Liver (tissue), 9 donors: ENCODE measurements around the gene ALKBH1. TPM values are rescaled to one million over a fixed set of nuclear protein-coding genes. Genes with fewer than 3 reads are reported as not detected.

Experiments
- DNase-seq: peaks from one replicate; pipeline ENCODE4 v3.0.0-alpha.2; 2017; ENCODE audit warnings: low spot score
- H3K27ac ChIP-seq, 2 donors: one replicate each; pipeline ENCODE4 v1.7.0; 2013; ENCODE audit warnings: inconsistent platforms in 2 of 2, low read length in 2 of 2, control low read depth in 1 of 2, low read depth in 1 of 2, mild to moderate bottlenecking in 1 of 2
- H3K27me3 ChIP-seq, 4 donors: one replicate each; pipeline versions ENCODE4 v1.6.1 to v1.7.0; 2013; ENCODE audit warnings: low read length in 3 of 4, inconsistent platforms in 1 of 4, mild to moderate bottlenecking in 1 of 4, moderate library complexity in 1 of 4; ENCODE audit not compliant: control insufficient read depth in 4 of 4, insufficient read depth in 4 of 4
- H3K36me3 ChIP-seq, 4 donors: one replicate each; pipeline versions ENCODE4 v1.6.1 to v1.7.0; 2013; ENCODE audit warnings: low read length in 3 of 4, mild to moderate bottlenecking in 3 of 4, low read depth in 1 of 4, moderate library complexity in 1 of 4; ENCODE audit not compliant: control insufficient read depth in 4 of 4, insufficient read depth in 3 of 4
- H3K4me1 ChIP-seq, 4 donors: one replicate each; pipeline versions ENCODE4 v1.6.1 to v1.7.0; 2013; ENCODE audit warnings: low read length in 3 of 4, mild to moderate bottlenecking in 3 of 4, moderate library complexity in 1 of 4; ENCODE audit not compliant: control insufficient read depth in 4 of 4, insufficient read depth in 4 of 4
- H3K4me3 ChIP-seq, 3 donors: one replicate each; pipeline versions ENCODE4 v1.6.1 to v1.7.0; 2013; ENCODE audit warnings: low read length in 3 of 3, control low read depth in 1 of 3, low read depth in 1 of 3, mild to moderate bottlenecking in 1 of 3
- H3K9ac ChIP-seq, 2 donors: one replicate each; pipeline ENCODE4 v1.7.0; 2013; ENCODE audit warnings: low read length in 2 of 2, mild to moderate bottlenecking in 2 of 2, moderate library complexity in 2 of 2, control low read depth in 1 of 2, low read depth in 1 of 2
- H3K9me3 ChIP-seq, 4 donors: one replicate each; pipeline versions ENCODE4 v1.6.1 to v1.7.0; 2013; ENCODE audit warnings: low read length in 3 of 4; ENCODE audit not compliant: control insufficient read depth in 4 of 4
- ATF3 ChIP-seq: IDR thresholded peaks from 2 replicates; pipeline ENCODE4 v1.6.1; 2016; ENCODE audit warnings: antibody characterized with exemption
- CTCF ChIP-seq: fragments of 150-350 bp; IDR thresholded peaks from 2 replicates; pipeline ENCODE4 v1.5.1; 2017; ENCODE audit warnings: improper control_type of control experiment, low read depth, low read length; ENCODE audit not compliant: missing input control
- EGR1 ChIP-seq, 2 donors: IDR thresholded peaks; 2 replicates each; pipeline ENCODE4 v1.6.1; 2016 to 2018; ENCODE audit warnings: antibody characterized with exemption in 2 of 2, low read depth in 2 of 2
- FOXA1 ChIP-seq: IDR thresholded peaks from 2 replicates; pipeline ENCODE4 v1.6.1; 2016; ENCODE audit warnings: antibody characterized with exemption
- FOXA2 ChIP-seq: IDR thresholded peaks from 2 replicates; pipeline ENCODE4 v1.6.1; 2016; ENCODE audit warnings: antibody characterized with exemption
- GABPA ChIP-seq, 2 donors: IDR thresholded peaks in 1 of 2; conservative IDR thresholded peaks in 1 of 2; 2 replicates each; pipeline ENCODE4 v1.6.1; 2016; ENCODE audit warnings: antibody characterized with exemption in 2 of 2, mild to moderate bottlenecking in 1 of 2, moderate library complexity in 1 of 2
- HNF4A ChIP-seq, 2 donors: conservative IDR thresholded peaks; 2 replicates each; pipeline ENCODE4 v1.6.1; 2016; ENCODE audit warnings: antibody characterized with exemption in 2 of 2, mild to moderate bottlenecking in 2 of 2
- HNF4G ChIP-seq: IDR thresholded peaks from 2 replicates; pipeline ENCODE4 v1.6.1; 2016; ENCODE audit warnings: antibody characterized with exemption
- JUND ChIP-seq, 2 donors: IDR thresholded peaks; 2 replicates each; pipeline ENCODE4 v1.6.1; 2016; ENCODE audit warnings: antibody characterized with exemption in 2 of 2
- MAX ChIP-seq: IDR thresholded peaks from 2 replicates; pipeline ENCODE4 v1.6.1; 2016; ENCODE audit warnings: antibody characterized with exemption
- NR2F2 ChIP-seq: IDR thresholded peaks from 2 replicates; pipeline ENCODE4 v1.6.1; 2016; ENCODE audit warnings: antibody characterized with exemption
- RAD21 ChIP-seq, 2 donors: IDR thresholded peaks; 2 replicates each; pipeline ENCODE4 v1.6.1; 2016; ENCODE audit warnings: antibody characterized with exemption in 2 of 2, mild to moderate bottlenecking in 2 of 2
- REST ChIP-seq: IDR thresholded peaks from 2 replicates; pipeline ENCODE4 v1.6.1; 2016; ENCODE audit warnings: antibody characterized with exemption, mild to moderate bottlenecking
- RXRA ChIP-seq, 2 donors: IDR thresholded peaks; 2 replicates each; pipeline ENCODE4 v1.6.1; 2017 to 2018; ENCODE audit warnings: antibody characterized with exemption in 2 of 2, mild to moderate bottlenecking in 1 of 2
- SP1 ChIP-seq: IDR thresholded peaks from 2 replicates; pipeline ENCODE4 v1.6.1; 2018; ENCODE audit warnings: antibody characterized with exemption, mild to moderate bottlenecking
- TAF1 ChIP-seq: conservative IDR thresholded peaks from 2 replicates; pipeline ENCODE4 v1.6.1; 2016; ENCODE audit warnings: antibody characterized with exemption, mild to moderate bottlenecking
- YY1 ChIP-seq: IDR thresholded peaks from 2 replicates; pipeline ENCODE4 v1.6.1; 2016; ENCODE audit warnings: antibody characterized with exemption, mild to moderate bottlenecking
- ZBTB33 ChIP-seq: IDR thresholded peaks from 2 replicates; pipeline ENCODE4 v1.6.1; 2016; ENCODE audit warnings: antibody characterized with exemption
- WGBS: extraction: QIAGEN DNeasy Blood & Tissue Kit; methylation state at CpG from one replicate; pipeline ENCODE4 v1.1.7; 2013; 5-methylcytosine and 5-hydroxymethylcytosine counted together
- polyA plus RNA-seq, 2 donors: library from polyadenylated mRNA; stranded (reverse) in 1 of 2; unstranded in 1 of 2; fragments of 200-250 nt in 1 of 2; fragments of >200 nt in 1 of 2; fragmentation: Nextera tagmentation in 1 of 2; extraction: Ambion mirVana in 1 of 2; gene quantifications; one replicate each; pipeline versions ENCODE4 v1.2.1 to v1.2.3, GENCODE V29; 2013 to 2015
- total RNA-seq, 2 donors: library from RNA; depleted of rRNA; stranded (reverse); fragments of >200 nt; gene quantifications; one replicate each; pipeline ENCODE4 v1.2.3, GENCODE V29; 2014
- donor health status: healthy.
- donor health status: healthy.
- donor health status: healthy.
- donor health status: healthy.
- donor health status: healthy.

ALKBH1 gene
- total and polyA plus RNA-seq, 4 donors: 4.2 to 6.1 (median 5.0) TPM

- H3K4me3 ChIP-seq: peak overlapping the region in 2 of 3 donors; percentile 91 to 92
- TF ChIP-seq REST (no peak), CTCF (no peak), GABPA (IDR thresholded peaks at IDR 0.05 in 1 of 2, conservative IDR thresholded peaks at IDR 0.05 in 1 of 2) (no peak), YY1 (no peak), HNF4G (no peak), HNF4A (conservative IDR thresholded peaks at IDR 0.05) (no peak), NR2F2 (no peak), RXRA (IDR thresholded peaks at IDR 0.05) (no peak), FOXA2 (no peak), EGR1 (IDR thresholded peaks at IDR 0.05; ENCODE audit: low read depth in 2 of 2) (no peak), MAX (no peak), JUND (IDR thresholded peaks at IDR 0.05) (no peak), ATF3 (no peak), TAF1 (no peak), FOXA1 (no peak), ZBTB33 (no peak)
- no peak overlapping the region for H3K27ac ChIP-seq
- no peaks in the 10 kb centered on the region for H3K27me3 ChIP-seq
- 67% methylated on average over 3 of the region's 3 CpGs for WGBS
- peaks cover 6 to 38% (median 33%) of the 10 kb centered on the region in 4 donors for H3K4me1 ChIP-seq
- no peak for DNase-seq
- peaks cover 4 to 27% (median 16%) of the 10 kb centered on the region in 4 donors for H3K36me3 ChIP-seq
- no peak overlapping the region for H3K9ac ChIP-seq
- no peaks in the 10 kb centered on the region for H3K9me3 ChIP-seq
Measured at GRCh38 chr14:77709412-77709811, 1.6 kb upstream of the ALKBH1 start.

- Histone ChIP-seq H3K9me3 (no peaks in the 10 kb centered on the region), H3K4me3 (peak overlapping the region; percentile 91 to 98 (median 92)), H3K36me3 (peaks cover 4 to 29% (median 17%) of the 10 kb centered on the region in 4 donors), H3K27ac (no peak overlapping the region), H3K27me3 (no peaks in the 10 kb centered on the region), H3K4me1 (peaks cover 6 to 38% (median 33%) of the 10 kb centered on the region in 4 donors), H3K9ac (peak overlapping the region; percentile 71 to 81)
- DNase-seq: no peak
- 18% methylated on average over 7 of the region's 7 CpGs for WGBS
- no peak for TF ChIP-seq FOXA1
- no peak for TF ChIP-seq HNF4G
- TF ChIP-seq EGR1 (IDR thresholded peaks at IDR 0.05; ENCODE audit: low read depth in 2 of 2): no peak
- TF ChIP-seq RXRA (IDR thresholded peaks at IDR 0.05): no peak
- TF ChIP-seq SP1: no peak
- TF ChIP-seq RAD21 (IDR thresholded peaks at IDR 0.05): no peak
- no peak for TF ChIP-seq MAX
- no peak for TF ChIP-seq YY1
- TF ChIP-seq CTCF: no peak
- TF ChIP-seq HNF4A (conservative IDR thresholded peaks at IDR 0.05): no peak
- no peak for TF ChIP-seq NR2F2
- TF ChIP-seq REST: no peak
Measured at GRCh38 chr14:77708749-77709148, 926 bp upstream of the ALKBH1 start.
